Measurements from ENCODE around the gene SPATA2.

- TF ChIP-seq EZH2 (IDR thresholded peaks at IDR 0.05; ENCODE audit: insufficient read depth, poor library complexity, severe bottlenecking) (no peak), EZH2phosphoT487 (IDR thresholded peaks at IDR 0.05; ENCODE audit: insufficient read depth, low read depth) (no peak)
Observed at GRCh38 chr20:49883246-49883802, 32.0 kb downstream of the SPATA2 start.

All from GM23248 (cell line).